Activated CD4-positive, alpha-beta T cell treated with anti-CD3 and anti-CD28 coated beads, Interleukin-2, Interleukin-6, amounts not matched to agents 100 ng/mL and 50 ng/mL, durations not matched to agents 16 hours and 8 hours (primary cell): ENCODE measurements around the gene SLC39A11.
A peak's percentile ranks its signal among the peaks of the same experiment; 100 is the strongest.

Source experiments
- DNase-seq: peaks from one replicate; pipeline ENCODE4 v3.0.0-alpha.2; 2020

The SLC39A11 gene

DNA sequence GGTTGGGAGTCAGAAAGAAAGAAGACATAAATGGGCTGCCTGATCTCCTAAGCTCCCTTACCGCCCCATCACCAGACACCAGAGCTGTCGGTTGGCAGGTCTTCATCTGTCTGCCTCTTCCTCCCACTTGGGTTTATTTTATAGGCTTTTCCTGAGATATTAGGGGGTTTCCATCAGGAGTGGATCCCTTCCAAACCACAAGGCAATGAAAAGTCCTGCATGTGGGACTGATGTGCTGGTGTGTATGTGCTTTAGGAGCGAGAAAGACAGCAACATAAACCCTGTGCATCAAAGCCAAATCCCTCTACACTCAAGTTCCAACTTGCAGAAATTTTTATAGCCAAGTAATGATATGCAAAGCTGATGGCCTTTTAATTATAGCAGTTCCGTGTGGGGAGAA, 389.5 kb downstream of the SLC39A11 start:
- no peak for DNase-seq

DNA sequence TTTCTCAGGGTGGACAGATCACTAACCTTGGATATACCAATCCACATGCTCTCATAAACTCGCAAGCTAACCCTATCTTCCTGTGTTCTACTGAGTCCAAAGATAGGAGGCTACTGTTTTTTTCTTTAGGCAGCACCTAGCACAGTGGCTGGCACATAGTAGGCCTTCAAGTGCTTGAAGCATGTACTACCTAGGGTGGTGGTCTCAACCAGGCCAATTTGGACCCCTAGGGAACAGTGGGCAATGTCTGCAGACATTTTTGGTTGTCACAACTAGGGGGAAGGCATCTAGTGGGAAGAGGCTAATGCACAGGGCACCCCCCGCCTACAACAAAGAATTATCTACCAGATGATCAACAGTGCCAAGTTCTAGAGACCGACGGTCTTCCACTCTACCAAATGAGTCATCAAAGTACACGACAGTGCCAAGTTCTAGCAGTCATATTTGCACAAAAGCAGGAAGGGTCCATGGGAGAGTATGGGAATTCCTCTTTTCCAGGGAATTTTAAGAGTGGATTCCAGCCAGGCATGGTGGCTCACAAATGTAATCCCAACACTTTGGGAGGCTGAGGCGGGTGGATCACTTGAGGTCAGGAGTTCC, 390.3 kb downstream of the SLC39A11 start:
- DNase-seq = no peak

DNA sequence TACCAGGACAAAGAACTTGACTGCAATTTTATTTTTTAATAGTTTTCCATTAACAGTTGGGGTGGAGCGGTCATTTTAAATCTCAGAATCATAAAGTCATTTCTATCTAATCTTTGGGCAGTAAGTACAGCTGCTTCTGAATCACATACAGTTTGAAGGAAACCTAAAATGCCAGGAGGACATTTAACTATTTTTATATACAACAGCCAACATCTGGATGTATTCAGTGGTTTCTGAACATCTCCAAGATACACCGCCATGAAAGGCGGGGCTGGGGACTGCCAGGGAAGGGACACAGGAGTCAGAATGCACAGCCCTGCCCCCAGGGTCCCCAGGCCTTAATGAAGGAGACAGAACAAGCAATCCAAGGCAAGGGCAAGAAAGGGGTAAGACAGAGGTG, 392.3 kb downstream of the SLC39A11 start:
- no peak for DNase-seq

DNA sequence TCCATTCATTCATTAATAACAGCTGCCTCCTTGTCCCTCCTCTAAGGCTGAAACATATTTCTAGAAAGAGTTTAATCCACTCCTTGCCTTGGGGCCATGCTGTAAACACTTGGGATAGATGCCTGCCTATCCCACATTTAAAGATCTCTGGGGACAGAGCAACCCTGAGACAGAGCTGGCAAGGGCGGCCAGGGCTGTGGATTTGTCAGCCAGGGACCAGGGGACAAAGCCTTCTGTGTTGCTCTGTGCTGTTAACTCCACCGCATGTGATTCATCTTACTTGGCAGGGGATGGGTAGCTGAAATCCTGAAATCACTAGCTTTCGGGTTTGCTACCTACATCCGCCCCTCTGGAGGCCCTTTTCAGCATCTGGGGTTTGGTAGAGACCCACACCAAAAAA, 392.9 kb downstream of the SLC39A11 start:
- DNase-seq = peak; percentile 22

DNA sequence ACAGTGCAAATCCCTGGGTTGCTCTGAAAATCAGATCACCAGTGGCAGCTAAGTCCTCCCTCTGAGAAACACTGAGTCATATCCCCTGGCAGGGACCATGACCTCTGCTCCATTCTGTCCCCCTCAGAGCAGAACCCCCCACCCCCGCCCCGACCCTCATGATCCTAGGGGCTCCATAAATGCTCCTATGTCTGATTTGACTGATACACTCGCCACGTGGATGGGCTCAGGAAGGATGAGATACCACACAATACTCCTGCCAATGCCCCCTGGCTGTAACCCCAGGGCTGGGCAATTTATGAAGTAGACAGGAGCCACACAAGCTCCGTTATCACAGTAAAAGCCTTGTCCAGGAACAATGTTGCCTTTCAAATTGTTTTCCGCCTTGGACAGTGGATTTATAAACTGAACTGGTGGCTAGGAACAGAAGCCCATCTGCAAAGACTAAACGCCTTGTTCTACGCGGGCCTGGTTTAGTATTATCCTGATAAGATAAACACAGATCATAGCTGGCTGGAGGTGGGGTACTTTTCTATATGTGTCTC, 394.8 kb downstream of the SLC39A11 start:
- DNase-seq = no peak

DNA sequence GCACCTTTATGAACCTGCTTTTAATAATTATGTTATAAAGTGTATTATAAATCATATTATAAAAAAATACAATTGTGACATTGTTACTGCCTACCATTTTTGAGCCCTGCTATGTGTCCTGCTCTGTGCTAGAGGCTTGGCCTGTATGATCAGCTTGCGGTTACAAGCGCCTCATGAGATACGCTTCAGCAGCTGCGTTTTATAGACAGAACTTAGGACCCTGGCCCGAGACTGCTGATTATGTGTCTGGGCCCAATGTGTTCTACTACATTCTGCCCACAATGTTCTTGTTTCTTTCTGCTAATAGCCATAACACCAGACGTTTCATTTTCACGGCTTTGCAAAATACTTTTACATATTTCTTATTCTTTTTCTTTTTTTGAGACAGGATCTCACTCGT, 395.8 kb downstream of the SLC39A11 start:
- DNase-seq = no peak

DNA sequence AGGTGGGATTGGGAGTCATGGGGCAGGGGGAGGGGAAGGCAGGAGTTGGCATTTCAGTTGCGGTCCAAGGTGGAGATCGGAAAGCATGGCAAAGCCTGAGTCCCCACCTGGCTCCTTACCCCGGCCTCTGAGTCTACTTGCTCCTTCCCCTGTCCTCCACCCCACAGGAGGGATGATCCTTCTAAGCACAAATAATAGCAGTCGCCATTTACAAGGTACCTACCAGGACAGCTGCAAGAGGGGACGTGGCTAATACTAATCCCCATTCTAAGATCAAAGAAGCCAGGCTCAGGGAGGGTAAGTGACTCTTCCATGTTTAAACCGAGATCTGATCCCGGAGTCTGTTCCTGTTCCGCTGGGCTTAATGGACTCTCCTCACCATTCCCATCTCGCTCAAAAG, 396.3 kb downstream of the SLC39A11 start:
- DNase-seq = no peak

DNA sequence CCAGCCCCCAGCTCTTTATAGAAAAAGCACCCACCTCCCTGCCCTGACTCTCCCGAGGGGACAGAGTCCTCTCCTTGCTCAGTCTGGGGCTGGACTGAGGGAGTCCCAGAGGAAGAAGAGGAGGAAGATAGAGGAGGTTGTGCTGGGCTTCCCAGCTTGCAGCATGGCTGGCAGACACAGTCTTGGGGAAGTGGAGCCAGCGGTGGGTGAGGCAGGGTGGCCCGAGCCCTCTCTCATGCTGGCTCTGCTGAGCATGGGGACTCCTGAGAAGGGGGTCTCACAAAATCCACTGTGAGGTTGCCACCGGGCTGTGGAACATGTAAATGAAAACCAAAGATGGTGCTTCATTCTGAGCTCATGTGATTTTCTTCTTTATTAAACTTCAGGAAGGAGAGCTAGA, 398.5 kb downstream of the SLC39A11 start:
- no peak for DNase-seq

DNA sequence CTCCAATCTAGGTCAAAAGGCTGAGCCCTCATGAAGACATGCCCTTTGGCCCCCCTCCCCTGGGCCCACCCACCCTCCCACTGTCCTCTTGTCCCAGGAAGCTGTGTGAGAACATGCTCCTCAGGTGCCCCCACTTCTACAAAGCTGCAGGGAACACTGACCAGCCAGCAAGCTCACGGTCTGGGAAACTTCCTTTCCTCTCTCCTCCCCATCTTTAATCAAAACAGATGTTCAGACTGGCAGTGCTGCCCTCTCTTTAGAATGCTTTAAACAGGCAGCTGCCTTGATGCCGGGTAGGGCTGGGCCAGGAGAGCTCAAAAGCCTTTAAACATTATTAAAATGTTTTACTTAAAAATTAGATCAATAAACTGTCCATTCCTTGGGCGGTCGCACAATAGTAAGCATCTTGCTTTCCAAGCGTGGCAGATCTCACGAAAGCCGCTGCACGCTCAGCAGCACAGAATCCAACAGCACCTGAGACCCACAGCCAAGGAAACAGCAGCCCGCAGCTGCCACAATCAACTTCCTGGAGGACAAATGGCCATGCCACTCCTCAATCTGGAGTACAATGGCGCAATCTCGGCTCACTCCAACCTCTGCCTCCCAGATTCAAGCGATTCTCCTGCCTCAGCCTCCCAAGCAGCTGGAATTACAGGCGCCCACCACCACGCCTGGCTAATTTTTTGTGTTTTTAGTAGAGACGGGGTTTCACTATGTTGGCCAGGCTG, 399.2 kb downstream of the SLC39A11 start:
- DNase-seq = no peak

DNA sequence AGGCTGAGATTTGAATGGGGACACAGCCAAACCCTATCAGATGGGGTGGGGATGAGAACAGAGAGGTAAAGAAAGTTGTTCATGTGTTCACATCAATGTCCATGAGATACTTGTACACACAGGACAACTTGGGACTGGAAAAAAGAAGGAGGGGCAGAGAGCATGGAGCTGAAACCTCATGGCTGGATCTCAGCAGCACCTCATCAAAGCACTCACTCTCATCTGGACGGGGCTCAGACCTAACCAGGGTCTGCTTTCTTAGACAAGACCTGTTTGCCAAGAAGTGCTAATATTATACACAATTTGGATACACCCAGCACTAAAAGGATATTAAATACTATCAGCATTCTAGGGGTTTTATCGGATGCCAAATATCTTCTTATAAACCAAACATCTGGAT, 399.8 kb downstream of the SLC39A11 start:
- no peak for DNase-seq

DNA sequence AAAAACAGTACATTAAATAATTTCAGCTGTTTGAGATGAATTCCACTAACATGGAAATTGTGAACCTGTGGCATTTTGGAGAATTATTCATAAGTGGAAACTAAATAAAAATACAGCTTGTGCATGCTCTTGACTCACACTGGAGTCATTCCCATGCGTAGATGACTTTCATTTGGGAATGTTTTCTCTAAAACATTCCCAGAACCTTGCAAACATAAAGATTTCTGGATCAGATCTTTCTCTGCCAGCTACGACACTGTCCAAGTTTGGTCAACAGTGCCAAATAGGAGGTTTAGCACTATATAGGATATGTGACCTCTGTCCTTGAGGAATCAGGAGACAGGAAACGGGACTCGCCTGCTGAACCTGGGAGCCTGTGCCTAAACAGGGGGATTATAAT, 400.9 kb downstream of the SLC39A11 start:
- no peak for DNase-seq

DNA sequence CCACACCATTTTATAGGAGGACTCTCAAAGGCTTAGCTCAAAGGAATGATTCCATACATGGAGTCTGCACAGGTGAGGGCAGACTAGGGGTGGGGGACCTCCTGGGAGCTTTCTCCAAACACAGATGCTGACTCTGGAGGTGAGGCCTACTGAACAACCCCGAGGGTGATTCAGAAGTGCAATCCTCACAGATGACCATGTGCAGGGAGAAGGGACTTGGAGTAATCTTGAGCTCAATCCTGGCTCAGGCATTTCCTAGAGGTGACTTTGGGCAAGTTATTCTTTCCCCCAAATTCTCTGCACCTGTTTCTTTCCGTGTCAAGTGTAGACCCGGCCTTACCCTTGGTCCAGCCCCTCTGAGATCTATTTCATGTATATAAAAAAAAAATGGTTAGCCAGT, 401.5 kb downstream of the SLC39A11 start:
- DNase-seq = no peak

DNA sequence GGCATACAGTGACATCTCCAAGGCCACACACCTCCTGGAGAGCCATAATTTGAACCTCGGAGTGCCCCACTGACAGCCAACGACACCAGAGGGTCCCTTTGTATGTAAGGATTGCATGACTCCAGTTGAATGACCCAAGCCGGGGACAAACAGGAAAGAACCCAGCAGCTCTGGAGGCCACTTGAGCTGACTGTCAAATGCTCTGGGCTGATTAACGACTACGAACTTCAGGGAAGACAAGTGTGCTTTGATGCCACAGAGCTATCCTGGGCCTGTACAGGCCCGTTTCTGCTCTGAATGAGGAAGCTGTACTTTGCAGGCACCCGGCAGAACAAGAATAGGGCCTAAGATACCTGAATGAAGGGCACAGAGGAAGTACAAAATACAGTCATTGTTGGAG, 404.6 kb downstream of the SLC39A11 start:
- DNase-seq = no peak

DNA sequence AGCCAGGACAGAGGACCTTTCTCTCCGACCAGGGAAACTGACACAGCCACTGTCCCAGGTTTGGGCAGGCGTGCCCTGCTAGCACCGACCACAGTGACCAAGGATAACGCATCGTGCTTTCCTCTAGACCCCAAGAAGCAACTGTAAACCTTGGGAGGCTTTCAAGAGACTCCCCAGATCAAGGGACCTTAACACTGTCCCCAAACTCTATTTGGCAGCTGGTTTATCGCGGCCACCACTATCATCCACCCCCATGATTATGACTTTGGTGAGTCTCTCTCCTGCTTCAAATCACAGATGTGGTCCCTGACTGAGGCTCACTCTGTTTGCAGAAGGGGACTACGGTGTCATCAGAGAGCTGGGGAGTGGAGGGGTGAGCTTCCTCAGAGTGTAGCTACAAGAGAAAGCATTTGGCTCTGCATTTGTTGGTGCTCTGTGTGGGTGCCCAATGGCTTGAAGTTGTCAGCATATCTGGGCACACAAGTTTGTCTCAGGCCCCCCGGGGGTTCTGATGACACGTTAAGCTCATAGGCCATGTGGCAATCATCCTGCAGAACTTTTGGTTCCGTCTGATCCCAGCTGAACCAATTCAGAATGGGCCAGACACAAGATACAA, 408.0 kb downstream of the SLC39A11 start:
- no peak for DNase-seq

DNA sequence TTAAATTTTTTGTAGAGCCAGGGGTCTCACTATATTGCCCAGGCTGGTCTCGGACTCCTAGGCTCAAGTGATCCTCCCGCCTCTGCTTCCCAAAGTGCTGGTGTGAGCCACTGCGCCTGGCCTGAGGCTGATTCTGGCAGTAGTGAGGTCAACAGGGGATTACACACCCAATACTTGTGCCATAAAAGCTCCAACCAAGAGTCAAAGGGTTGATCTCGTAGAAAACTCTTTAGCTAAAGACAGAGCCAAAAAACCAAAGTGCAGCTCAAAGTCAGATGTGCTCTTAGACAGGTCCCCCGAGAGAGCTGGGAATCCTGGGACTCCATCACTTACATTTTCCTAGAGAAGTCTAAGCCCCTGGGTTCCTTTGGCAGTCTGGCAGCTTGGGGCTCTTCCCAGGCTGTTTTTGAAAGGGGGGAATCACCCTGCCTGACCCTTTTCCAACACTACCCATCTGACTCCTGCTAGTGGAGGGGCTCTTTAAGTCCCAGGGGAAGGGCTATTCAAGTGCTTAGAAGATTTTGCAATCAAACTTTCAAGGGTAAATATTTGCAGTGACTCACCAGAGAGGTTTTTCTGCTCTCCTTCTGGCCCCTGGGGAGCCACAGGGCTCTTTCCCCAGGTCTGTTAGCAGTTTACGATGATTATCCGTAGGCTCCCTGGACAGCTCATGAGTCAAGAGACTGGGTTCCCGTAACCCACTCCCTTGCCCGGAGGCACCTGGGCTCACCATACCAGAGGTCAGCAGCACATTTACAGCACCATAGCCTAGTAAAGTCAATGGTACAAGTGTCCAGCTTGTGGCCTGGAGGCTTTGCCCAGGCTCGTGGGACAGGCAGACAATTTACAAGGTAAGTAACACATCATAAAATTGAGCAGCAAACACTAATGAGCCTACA, 408.7 kb downstream of the SLC39A11 start:
- DNase-seq = no peak

DNA sequence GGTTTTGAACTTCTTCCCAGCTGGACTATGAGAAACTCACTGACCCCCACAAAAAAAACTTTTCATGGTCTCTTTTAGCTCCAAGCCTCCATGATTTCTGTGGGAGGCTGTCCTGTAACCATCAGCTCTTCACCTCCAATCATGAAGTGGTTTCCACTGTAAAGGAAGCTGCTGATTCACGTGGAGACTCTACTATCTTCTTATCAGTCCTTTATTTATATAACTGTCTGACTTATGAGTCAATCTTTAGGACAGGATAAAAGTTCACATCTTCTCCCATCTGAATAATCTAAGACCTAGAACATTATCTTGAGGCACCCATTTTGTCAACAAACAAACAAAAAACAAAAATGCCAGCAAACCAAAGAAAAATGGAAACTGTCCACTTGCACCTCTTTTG, 409.9 kb downstream of the SLC39A11 start:
- no peak for DNase-seq

DNA sequence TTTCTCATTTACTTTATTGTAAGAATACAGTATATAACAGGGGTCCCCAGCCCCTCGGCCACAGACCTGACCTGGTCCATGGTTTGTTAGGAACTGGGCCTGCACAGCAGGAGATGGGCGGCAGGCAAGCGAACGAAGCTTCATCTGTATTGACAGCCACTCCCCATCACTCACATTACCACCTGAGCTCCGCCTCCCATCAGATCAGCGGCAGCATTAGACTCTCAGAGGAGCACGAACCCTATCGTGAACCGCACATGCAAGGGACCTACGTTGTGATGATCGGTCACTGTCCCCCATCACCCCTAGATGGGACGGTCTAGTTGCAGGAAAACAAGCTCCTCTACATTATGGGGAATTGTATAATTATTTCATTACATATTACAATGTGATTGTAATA, 410.6 kb downstream of the SLC39A11 start:
- no peak for DNase-seq

DNA sequence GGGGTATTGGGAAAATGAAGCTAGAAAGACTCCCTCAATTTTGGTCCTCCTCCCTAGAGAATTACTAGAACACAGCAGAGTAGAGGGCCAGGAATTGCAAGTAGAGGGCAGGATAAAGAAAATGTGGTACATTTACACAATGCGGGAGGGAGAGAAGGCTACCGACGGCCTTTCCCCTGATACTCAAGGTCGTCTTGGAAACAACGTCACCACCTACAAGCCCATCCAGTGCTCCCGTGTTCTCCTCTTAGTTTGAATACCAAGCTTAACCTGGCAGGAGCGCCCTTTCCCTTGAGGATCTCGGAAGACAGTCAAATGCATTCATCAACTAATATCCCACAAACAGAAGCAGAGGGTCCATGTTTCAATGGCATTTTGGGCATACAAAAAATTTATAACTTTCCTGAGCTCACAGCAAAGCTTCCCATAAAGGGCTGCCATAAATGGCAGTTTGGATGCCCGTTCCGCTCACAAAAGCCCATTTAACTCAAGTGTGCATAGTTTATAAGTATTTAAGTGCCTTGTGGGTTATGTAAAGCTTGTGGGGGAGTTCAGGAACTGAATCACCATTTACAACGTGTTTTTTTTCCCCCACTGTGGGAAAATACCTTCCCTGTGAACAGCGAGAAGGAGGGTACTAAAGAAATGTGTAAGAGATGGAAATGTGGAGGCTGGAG, 414.6 kb downstream of the SLC39A11 start:
- no peak for DNase-seq

DNA sequence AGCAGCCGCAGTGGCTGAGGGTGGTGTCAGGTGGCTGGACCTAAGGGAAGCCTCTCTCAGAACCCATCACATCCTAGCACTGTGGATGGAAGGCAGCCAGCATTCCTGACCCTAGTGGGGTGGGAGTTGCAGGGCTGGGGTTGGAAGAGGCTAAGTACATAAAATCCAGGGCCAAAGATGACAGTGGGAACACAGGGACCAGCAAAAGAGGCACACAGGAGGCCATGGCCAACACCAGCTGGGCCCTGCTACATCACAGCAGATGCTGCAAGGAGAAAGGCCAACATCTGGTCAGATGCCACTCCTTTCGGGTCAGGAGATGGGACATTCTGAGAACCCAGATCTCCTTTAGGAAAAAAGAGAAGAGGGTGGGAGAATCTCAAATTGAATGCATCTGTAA, 415.4 kb downstream of the SLC39A11 start:
- no peak for DNase-seq

DNA sequence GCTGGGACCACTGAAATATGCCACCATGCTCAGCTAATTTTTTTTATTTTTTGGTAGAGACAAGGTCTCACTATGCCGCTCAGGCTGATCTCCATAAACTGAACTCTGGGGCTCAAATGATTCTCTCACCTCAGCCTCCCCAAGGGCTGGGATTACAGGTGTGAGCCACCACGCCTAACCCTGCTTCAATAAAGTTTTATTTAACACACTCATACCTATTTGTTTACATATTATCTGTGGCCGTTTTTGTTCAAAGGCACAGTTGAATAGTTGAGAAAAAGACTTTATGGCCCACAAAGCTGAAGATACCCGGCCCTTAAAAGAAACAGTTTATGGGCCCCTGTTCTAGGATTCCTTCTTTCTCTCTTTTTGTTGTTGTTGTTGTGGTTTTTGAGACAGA, 419.8 kb downstream of the SLC39A11 start:
- no peak for DNase-seq

DNA sequence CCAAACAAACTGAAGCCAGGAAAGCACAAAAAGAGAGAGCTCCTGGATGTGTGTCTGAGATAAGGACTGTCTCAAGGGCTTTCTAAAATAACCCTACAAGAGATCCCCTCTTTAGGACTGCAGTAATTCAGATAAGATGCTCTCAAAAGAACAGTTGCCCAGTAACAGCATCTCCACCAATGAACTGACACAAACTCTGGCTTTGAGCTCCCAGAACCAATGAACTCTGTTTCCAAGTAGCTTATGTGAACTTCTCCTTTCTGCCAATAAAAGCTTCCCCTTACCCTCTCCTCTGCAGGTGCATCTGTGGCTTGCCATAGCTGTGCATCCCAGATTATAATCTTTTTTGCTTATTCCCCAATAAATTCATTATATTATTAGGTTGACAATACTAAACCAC, 421.5 kb downstream of the SLC39A11 start:
- no peak for DNase-seq
